Duodenal mucosa (tissue), 2 donors: ENCODE data around the gene AQP9.
"Not testable (repeated sequence)": the region's sequence is repeated elsewhere in the genome, so short reads cannot be mapped to it uniquely, and the experiment has no call there.

Source experiments
- H3K27ac ChIP-seq: one replicate; pipeline ENCODE4 v1.7.0; 2013; ENCODE audit warnings: low read depth, low read length
- H3K27me3 ChIP-seq, 2 donors: one replicate each; pipeline ENCODE4 v1.7.0; 2013; ENCODE audit warnings: low read length in 2 of 2, control low read depth in 1 of 2; ENCODE audit not compliant: insufficient read depth in 2 of 2, control insufficient read depth in 1 of 2
- H3K36me3 ChIP-seq, 2 donors: one replicate each; pipeline ENCODE4 v1.7.0; 2013; ENCODE audit warnings: low read length in 2 of 2, control low read depth in 1 of 2; ENCODE audit not compliant: insufficient read depth in 2 of 2, control insufficient read depth in 1 of 2
- H3K4me1 ChIP-seq, 2 donors: one replicate each; pipeline ENCODE4 v1.7.0; 2013; ENCODE audit warnings: low read length in 2 of 2, control low read depth in 1 of 2; ENCODE audit not compliant: insufficient read depth in 2 of 2, control insufficient read depth in 1 of 2
- H3K4me3 ChIP-seq, 2 donors: one replicate each; pipeline ENCODE4 v1.7.0; 2013; ENCODE audit warnings: low read length in 2 of 2, low read depth in 1 of 2
- H3K9ac ChIP-seq, 2 donors: one replicate each; pipeline ENCODE4 v1.7.0; 2013; ENCODE audit warnings: low read length in 2 of 2, low read depth in 1 of 2
- H3K9me3 ChIP-seq, 2 donors: one replicate each; pipeline ENCODE4 v1.7.0; 2013; ENCODE audit warnings: low read length in 2 of 2, control low read depth in 1 of 2; ENCODE audit not compliant: control insufficient read depth in 1 of 2

Gene AQP9

GRCh38 chr15:58138106-58138505 lies at the start of gene AQP9:
AQP9 (plus strand) TSS chr15:58138381; CDS start chr15:58138566, 185 bp downstream.
- Histone ChIP-seq H3K36me3 (no peaks in the 10 kb centered on the region), H3K27me3 (peaks cover 2 to 12% of the 10 kb centered on the region in 2 donors), H3K4me1 (no peaks in the 10 kb centered on the region), H3K9ac (no peak within 1 kb of the TSS), H3K27ac (no peak within 1 kb of the TSS), H3K9me3 (no peaks in the 10 kb centered on the region), H3K4me3 (no peak within 1 kb of the TSS)

GRCh38 chr15:58095415-58095814 lies 42.8 kb upstream of the AQP9 start:
- no peak overlapping the region for H3K27ac ChIP-seq
- H3K27me3 ChIP-seq = no peaks in the 10 kb centered on the region
- H3K4me3 ChIP-seq = no peak overlapping the region
- H3K9me3 ChIP-seq = no peaks in the 10 kb centered on the region
- no peaks in the 10 kb centered on the region for H3K4me1 ChIP-seq
- H3K36me3 ChIP-seq = no peaks in the 10 kb centered on the region
- H3K9ac ChIP-seq = no peak overlapping the region

GRCh38 chr15:58096529-58097084 lies 41.6 kb upstream of the AQP9 start:
- H3K36me3 ChIP-seq = no peaks in the 10 kb centered on the region
- no peak overlapping the region for H3K9ac ChIP-seq
- no peaks in the 10 kb centered on the region for H3K9me3 ChIP-seq
- no peak overlapping the region for H3K4me3 ChIP-seq
- H3K4me1 ChIP-seq = no peaks in the 10 kb centered on the region
- peaks cover 0 to 7% of the 10 kb centered on the region in 2 donors for H3K27me3 ChIP-seq
- no peak overlapping the region for H3K27ac ChIP-seq

GRCh38 chr15:58103482-58103881 lies 34.7 kb upstream of the AQP9 start:
- Histone ChIP-seq H3K9ac (no peak overlapping the region), H3K36me3 (no peaks in the 10 kb centered on the region), H3K4me1 (no peaks in the 10 kb centered on the region), H3K27me3 (peaks cover 0 to 7% of the 10 kb centered on the region in 2 donors), H3K4me3 (no peak overlapping the region), H3K27ac (no peak overlapping the region), H3K9me3 (no peaks in the 10 kb centered on the region)

- H3K9ac ChIP-seq = no peak overlapping the region
- H3K27ac ChIP-seq = no peak overlapping the region
- no peak overlapping the region for H3K4me3 ChIP-seq
- H3K27me3 ChIP-seq = no peaks in the 10 kb centered on the region
- no peaks in the 10 kb centered on the region for H3K36me3 ChIP-seq
- H3K4me1 ChIP-seq = no peaks in the 10 kb centered on the region
- no peaks in the 10 kb centered on the region for H3K9me3 ChIP-seq
These were observed 30.1 kb upstream of the AQP9 start for GRCh38 chr15:58108117-58108516.

- no peak overlapping the region for H3K9ac ChIP-seq
- no peaks in the 10 kb centered on the region for H3K27me3 ChIP-seq
- no peak overlapping the region for H3K4me3 ChIP-seq
- H3K4me1 ChIP-seq = no peaks in the 10 kb centered on the region
- H3K9me3 ChIP-seq = no peaks in the 10 kb centered on the region
- no peak overlapping the region for H3K27ac ChIP-seq
- no peaks in the 10 kb centered on the region for H3K36me3 ChIP-seq
These were observed 28.8 kb upstream of the AQP9 start for GRCh38 chr15:58109419-58109818.

GRCh38 chr15:58110999-58111717 lies 27.0 kb upstream of the AQP9 start:
- H3K4me3 ChIP-seq = no peak overlapping the region
- H3K9me3 ChIP-seq = no peaks in the 10 kb centered on the region
- H3K9ac ChIP-seq = no peak overlapping the region
- H3K27ac ChIP-seq = no peak overlapping the region
- H3K4me1 ChIP-seq = no peaks in the 10 kb centered on the region
- no peaks in the 10 kb centered on the region for H3K36me3 ChIP-seq
- no peaks in the 10 kb centered on the region for H3K27me3 ChIP-seq

- Histone ChIP-seq H3K9me3 (no peaks in the 10 kb centered on the region), H3K27me3 (no peaks in the 10 kb centered on the region), H3K27ac (no peak overlapping the region), H3K4me1 (no peaks in the 10 kb centered on the region), H3K4me3 (no peak overlapping the region), H3K36me3 (no peaks in the 10 kb centered on the region), H3K9ac (no peak overlapping the region)
These were observed 26.5 kb upstream of the AQP9 start for GRCh38 chr15:58111718-58112104.

GRCh38 chr15:58113358-58113757 lies 24.8 kb upstream of the AQP9 start:
- H3K4me1 ChIP-seq, H3K9ac ChIP-seq, H3K9me3 ChIP-seq, H3K4me3 ChIP-seq, H3K27me3 ChIP-seq, H3K36me3 ChIP-seq, H3K27ac ChIP-seq: not testable (repeated sequence)

GRCh38 chr15:58114388-58114787 lies 23.8 kb upstream of the AQP9 start:
- no peaks in the 10 kb centered on the region for H3K36me3 ChIP-seq
- no peaks in the 10 kb centered on the region for H3K4me1 ChIP-seq
- H3K27ac ChIP-seq = no peak overlapping the region
- no peak overlapping the region for H3K4me3 ChIP-seq
- H3K27me3 ChIP-seq = no peaks in the 10 kb centered on the region
- H3K9ac ChIP-seq = no peak overlapping the region
- H3K9me3 ChIP-seq = no peaks in the 10 kb centered on the region
